SK-N-SH (cell line): Measurements from ENCODE around the gene TBX21. TPM values are rescaled to one million over a fixed set of nuclear protein-coding genes. Genes with fewer than 3 reads are reported as not detected.

Source experiments
- CTCF ChIA-PET: fragments of 300-600, 350-600 bp; formaldehyde crosslinking; extraction: SDS; loops from one replicate; lab custom pipeline; 2021; lab: Yijun Ruan, JAX
- POLR2A ChIA-PET: fragments of 350-600 bp; sonication (Branson Sonifier 250); formaldehyde crosslinking; extraction: SDS; loops from one replicate; lab custom pipeline; 2020; ENCODE audit warnings: antibody characterized with exemption, inconsistent platforms; lab: Yijun Ruan, JAX
- DNase-seq: peaks from one replicate; pipeline ENCODE4 v3.0.0; 2012
- H2AFZ ChIP-seq: fragments of 200-600 bp; sonication (generic); 2 replicates; pipeline ENCODE4 v1.8.1; 2016; ENCODE audit warnings: antibody characterized with exemption, mild to moderate bottlenecking, low read depth
- H3F3A ChIP-seq: fragments of 200-600 bp; sonication (generic); replicated peaks from 2 replicates; pipeline ENCODE3; 2016; ENCODE audit warnings: antibody characterized with exemption, mild to moderate bottlenecking; ENCODE audit not compliant: insufficient read depth
- H3K27ac ChIP-seq, 2 experiments: fragments of 200-500 bp in 1 of 2; fragments of 200-600 bp in 1 of 2; sonication (Bioruptor generic) in 1 of 2; sonication (generic), shearing (Covaris generic) in 1 of 2; 2 replicates each; pipeline versions ENCODE4 v1.5.1 to v1.6.1; 2014 to 2016; ENCODE audit warnings: low read depth in 2 of 2, inconsistent platforms in 1 of 2, low read length in 1 of 2, mild to moderate bottlenecking in 1 of 2, mixed read lengths in 1 of 2
- H3K27me3 ChIP-seq: fragments of 200-600 bp; sonication (generic), shearing (Covaris generic); 2 replicates; pipeline ENCODE4 v1.6.1; 2016; ENCODE audit warnings: mixed run types; ENCODE audit not compliant: insufficient read depth
- H3K36me3 ChIP-seq, 2 experiments: fragments of 200-500 bp in 1 of 2; fragments of 200-600 bp in 1 of 2; sonication (Bioruptor generic) in 1 of 2; sonication (generic) in 1 of 2; replicated peaks in 1 of 2; 2 replicates each; pipeline versions ENCODE3 to v1.5.1; 2014 to 2016; ENCODE audit warnings: low read length in 1 of 2, mild to moderate bottlenecking in 1 of 2; ENCODE audit not compliant: insufficient read depth in 2 of 2, control insufficient read depth in 1 of 2
- H3K4me1 ChIP-seq, 2 experiments: fragments of 200-500 bp in 1 of 2; fragments of 200-600 bp in 1 of 2; sonication (Bioruptor generic) in 1 of 2; sonication (generic), shearing (Covaris generic) in 1 of 2; 2 replicates each; pipeline versions ENCODE4 v1.5.1 to v1.6.1; 2014 to 2016; ENCODE audit warnings: low read depth in 1 of 2, low read length in 1 of 2, mixed run types in 1 of 2; ENCODE audit not compliant: insufficient read depth in 2 of 2, control insufficient read depth in 1 of 2
- H3K4me2 ChIP-seq: fragments of 200-600 bp; sonication (generic), shearing (Covaris generic); 2 replicates; pipeline ENCODE4 v1.6.1; 2017; ENCODE audit warnings: mixed run types
- H3K4me3 ChIP-seq, 2 experiments: fragments of 200-500 bp in 1 of 2; fragments of 200-600 bp in 1 of 2; sonication (Bioruptor generic) in 1 of 2; sonication (generic), shearing (Covaris generic) in 1 of 2; 2 replicates each; pipeline versions ENCODE4 v1.5.1 to v1.8.1; 2014 to 2016; ENCODE audit warnings: low read depth in 2 of 2, inconsistent platforms in 1 of 2, low read length in 1 of 2, mild to moderate bottlenecking in 1 of 2, mixed read lengths in 1 of 2, moderate library complexity in 1 of 2
- H3K79me2 ChIP-seq: fragments of 200-600 bp; sonication (generic); 2 replicates; pipeline ENCODE4 v1.8.1; 2017; ENCODE audit warnings: mild to moderate bottlenecking; ENCODE audit not compliant: insufficient read depth
- H3K9ac ChIP-seq: fragments of 200-600 bp; sonication (generic); 2 replicates; pipeline ENCODE4 v1.6.1; 2017; ENCODE audit warnings: mixed run types
- H3K9me2 ChIP-seq: fragments of 200-600 bp; sonication (generic); 2 replicates; pipeline ENCODE4 v1.6.1; 2017; ENCODE audit warnings: mixed run types
- H3K9me3 ChIP-seq: fragments of 200-600 bp; sonication (generic); 2 replicates; pipeline ENCODE4 v1.6.1; 2017; ENCODE audit warnings: mixed run types, mild to moderate bottlenecking, moderate library complexity
- H4K20me1 ChIP-seq: fragments of 200-600 bp; sonication (generic); 2 replicates; pipeline ENCODE4 v1.6.1; 2017; ENCODE audit warnings: mild to moderate bottlenecking, mixed run types; ENCODE audit not compliant: insufficient read depth
- CHD2 ChIP-seq: fragments of 150-350 bp; IDR thresholded peaks from 2 replicates; pipeline ENCODE4 v1.6.1; 2018; ENCODE audit warnings: low read length; ENCODE audit not compliant: partially characterized antibody
- ELF1 ChIP-seq: IDR thresholded peaks from 2 replicates; pipeline ENCODE4 v1.4.0; 2012
- EP300 ChIP-seq, 2 experiments: IDR thresholded peaks; 2 replicates each; pipeline versions ENCODE4 v1.4.0 to v1.6.1; 2012; ENCODE audit warnings: borderline replicate concordance in 1 of 2, low read depth in 1 of 2, low read length in 1 of 2
- FOSL2 ChIP-seq: IDR thresholded peaks from 2 replicates; pipeline ENCODE4 v1.4.0; 2012; ENCODE audit warnings: low read depth, mild to moderate bottlenecking, moderate library complexity, borderline replicate concordance
- GABPA ChIP-seq: IDR thresholded peaks from 2 replicates; pipeline ENCODE4 v1.4.0; 2012; ENCODE audit warnings: low read depth, mild to moderate bottlenecking
- MAX ChIP-seq: IDR thresholded peaks from 2 replicates; pipeline ENCODE4 v1.4.0; 2012; ENCODE audit warnings: low read depth
- POLR2AphosphoS5 ChIP-seq: IDR thresholded peaks from 2 replicates; pipeline ENCODE4 v1.6.1; 2012; ENCODE audit warnings: low read depth, low read length
- RCOR1 ChIP-seq: fragments of 150-350 bp; IDR thresholded peaks from 2 replicates; pipeline ENCODE4 v1.6.1; 2017; ENCODE audit warnings: antibody characterized with exemption, low read length
- REST ChIP-seq: IDR thresholded peaks from 2 replicates; pipeline ENCODE4 v1.6.1; 2012; ENCODE audit warnings: mild to moderate bottlenecking, low read depth, low read length, moderate library complexity
- RFX5 ChIP-seq: IDR thresholded peaks from 2 replicates; pipeline ENCODE4 v1.6.1; 2012; ENCODE audit warnings: mild to moderate bottlenecking, improper control_type of control experiment, low read length
- RXRA ChIP-seq: IDR thresholded peaks from 2 replicates; pipeline ENCODE4 v1.4.0; 2012; ENCODE audit warnings: low read depth, mild to moderate bottlenecking, borderline replicate concordance
- SMC3 ChIP-seq: IDR thresholded peaks from 2 replicates; pipeline ENCODE4 v1.6.1; 2012; ENCODE audit warnings: low read depth, low read length, improper control_type of control experiment
- YY1 ChIP-seq: IDR thresholded peaks from 2 replicates; pipeline ENCODE4 v1.4.0; 2012; ENCODE audit warnings: low read depth, mild to moderate bottlenecking
- WGBS: methylation state at CpG from one replicate; pipeline ENCODE4 v1.1.6; 2017; ENCODE audit warnings: low lambda C conversion rate; 5-methylcytosine and 5-hydroxymethylcytosine counted together
- polyA plus RNA-seq, 3 experiments: library from polyadenylated mRNA; depleted of rRNA; stranded (reverse); fragments of >200 nt; gene quantifications; 2 replicates each; pipeline ENCODE4 v1.2.3, GENCODE V29; 2012
- TF ChIP-seq, protein P1 (sequence below): IDR thresholded peaks from 2 replicates; pipeline ENCODE4; 2012
- TF ChIP-seq, protein P2 (sequence below): IDR thresholded peaks from 2 replicates; pipeline ENCODE4 v1.4.0; 2012; ENCODE audit warnings: low read depth, borderline replicate concordance
- TF ChIP-seq, protein P3 (sequence below): fragments of 150-350 bp; IDR thresholded peaks from 2 replicates; pipeline ENCODE4 v1.6.1; 2017; ENCODE audit warnings: antibody characterized with exemption, low read length, low read depth, borderline replicate concordance

The TBX21 gene
- polyA plus RNA-seq, 1 of the 3 experiments (the other 2 are of a cell fraction) = not detected

DNA sequence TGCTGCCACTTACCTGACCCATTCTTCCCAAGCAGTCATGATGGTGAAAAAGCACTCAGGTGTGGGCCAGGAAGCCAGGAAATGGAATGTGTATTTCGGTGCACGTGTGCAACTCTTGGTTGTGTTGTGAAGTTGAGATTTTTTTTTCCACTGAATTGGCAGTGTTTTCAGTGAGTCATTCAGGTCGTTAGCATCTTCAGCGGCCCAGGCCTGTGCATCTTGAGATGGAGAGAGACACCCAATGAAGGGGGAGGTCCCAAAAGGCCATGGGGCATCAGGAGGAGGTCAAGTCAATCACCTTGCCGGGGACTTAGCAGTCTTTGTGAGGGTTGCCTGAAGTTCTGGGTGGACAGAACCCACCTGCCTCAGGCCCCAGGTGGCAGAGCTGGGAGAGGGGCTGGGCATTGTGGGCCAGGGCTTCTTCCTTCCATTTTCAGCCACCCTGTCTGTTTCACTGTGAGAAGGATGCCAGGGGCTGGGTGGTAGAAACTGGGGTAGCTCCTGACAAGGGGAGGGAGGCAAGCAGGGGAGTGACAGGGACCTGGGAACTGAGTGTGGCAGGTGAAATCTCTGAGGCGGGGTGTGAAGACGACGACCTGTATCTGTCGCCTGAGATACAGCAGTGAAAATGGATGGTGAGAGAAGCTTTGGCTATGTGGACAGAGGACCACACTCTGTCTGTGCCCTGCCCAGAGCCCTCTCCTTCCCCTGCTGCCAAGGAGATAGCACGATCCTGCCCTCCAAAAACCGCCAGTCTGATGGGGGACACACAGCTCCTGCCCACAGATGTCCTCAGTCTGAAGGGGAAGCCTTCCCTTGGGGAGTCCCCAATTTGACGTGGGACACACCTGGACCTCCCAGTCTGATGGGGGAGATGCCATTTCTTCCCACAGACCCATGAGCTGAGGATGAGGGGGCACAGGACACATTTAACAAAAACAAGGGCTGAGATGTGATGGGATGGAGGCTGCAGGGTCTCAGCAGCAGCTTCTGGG lies 27.2 kb upstream of the TBX21 start:
- H3F3A ChIP-seq = no peaks in the 10 kb centered on the region
- no peak for TF ChIP-seq POLR2AphosphoS5
- TF ChIP-seq SMC3 = no peak
- TF ChIP-seq GABPA = no peak
- no peak for TF ChIP-seq YY1
- no peak for TF ChIP-seq RXRA
- TF ChIP-seq, protein P1, sequence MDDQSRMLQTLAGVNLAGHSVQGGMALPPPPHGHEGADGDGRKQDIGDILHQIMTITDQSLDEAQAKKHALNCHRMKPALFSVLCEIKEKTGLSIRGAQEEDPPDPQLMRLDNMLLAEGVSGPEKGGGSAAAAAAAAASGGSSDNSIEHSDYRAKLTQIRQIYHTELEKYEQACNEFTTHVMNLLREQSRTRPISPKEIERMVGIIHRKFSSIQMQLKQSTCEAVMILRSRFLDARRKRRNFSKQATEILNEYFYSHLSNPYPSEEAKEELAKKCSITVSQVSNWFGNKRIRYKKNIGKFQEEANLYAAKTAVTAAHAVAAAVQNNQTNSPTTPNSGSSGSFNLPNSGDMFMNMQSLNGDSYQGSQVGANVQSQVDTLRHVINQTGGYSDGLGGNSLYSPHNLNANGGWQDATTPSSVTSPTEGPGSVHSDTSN = no peak
- TF ChIP-seq RCOR1 = no peak
- no peak for TF ChIP-seq FOSL2
- no peak for TF ChIP-seq EP300 (IDR thresholded peaks at IDR 0.05; ENCODE audit: borderline replicate concordance in 1 of 2, low read depth in 1 of 2, low read length in 1 of 2)
- no peak for TF ChIP-seq REST
- TF ChIP-seq ELF1 = no peak
- TF ChIP-seq MAX = no peak
- TF ChIP-seq RFX5 = no peak
- no peak for TF ChIP-seq CHD2
- TF ChIP-seq, protein P2, sequence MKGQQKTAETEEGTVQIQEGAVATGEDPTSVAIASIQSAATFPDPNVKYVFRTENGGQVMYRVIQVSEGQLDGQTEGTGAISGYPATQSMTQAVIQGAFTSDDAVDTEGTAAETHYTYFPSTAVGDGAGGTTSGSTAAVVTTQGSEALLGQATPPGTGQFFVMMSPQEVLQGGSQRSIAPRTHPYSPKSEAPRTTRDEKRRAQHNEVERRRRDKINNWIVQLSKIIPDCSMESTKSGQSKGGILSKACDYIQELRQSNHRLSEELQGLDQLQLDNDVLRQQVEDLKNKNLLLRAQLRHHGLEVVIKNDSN = no peak
- TF ChIP-seq, protein P3, sequence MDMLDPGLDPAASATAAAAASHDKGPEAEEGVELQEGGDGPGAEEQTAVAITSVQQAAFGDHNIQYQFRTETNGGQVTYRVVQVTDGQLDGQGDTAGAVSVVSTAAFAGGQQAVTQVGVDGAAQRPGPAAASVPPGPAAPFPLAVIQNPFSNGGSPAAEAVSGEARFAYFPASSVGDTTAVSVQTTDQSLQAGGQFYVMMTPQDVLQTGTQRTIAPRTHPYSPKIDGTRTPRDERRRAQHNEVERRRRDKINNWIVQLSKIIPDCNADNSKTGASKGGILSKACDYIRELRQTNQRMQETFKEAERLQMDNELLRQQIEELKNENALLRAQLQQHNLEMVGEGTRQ = no peak
- WGBS = 80% methylated on average over 12 of the region's 12 CpGs
- H3K27ac ChIP-seq = no peak overlapping the region
- no peak overlapping the region for H3K4me2 ChIP-seq
- CTCF ChIA-PET = interaction anchor here (0.9 to 14.7 kb wide), 9 partner anchors 7 to 273 kb away, joined by 3 to 195 read pairs (median 4); partner anchors contain the start of genes TBKBP1 and TBX21
- H3K36me3 ChIP-seq = peaks cover 4 to 25% of the 10 kb centered on the region in 2 experiments
- H4K20me1 ChIP-seq = peaks cover 6% of the 10 kb centered on the region; the same call in 1 of the 2 replicates
- no peaks in the 10 kb centered on the region for H3K27me3 ChIP-seq
- no peaks in the 10 kb centered on the region for H3K79me2 ChIP-seq
- no peaks in the 10 kb centered on the region for H3K9me3 ChIP-seq
- no peak overlapping the region for H2AFZ ChIP-seq
- peaks cover 0 to 4% of the 10 kb centered on the region in 2 experiments; a peak in 2 of 4 replicates for H3K4me1 ChIP-seq
- H3K9ac ChIP-seq = no peak overlapping the region
- DNase-seq = no peak
- no peak overlapping the region for H3K4me3 ChIP-seq
- H3K9me2 ChIP-seq = no peaks in the 10 kb centered on the region
- POLR2A ChIA-PET = interaction anchor here (0.9 kb wide), 1 partner anchor 12 kb away, joined by 3 read pairs; the partner anchor contains the start of gene TBKBP1
